Pancreas (tissue), 10 donors: ENCODE data around the gene TCF19. TPM values are rescaled to one million over a fixed set of nuclear protein-coding genes. Genes with fewer than 3 reads are reported as not detected.
"Not testable (repeated sequence)": the region's sequence is repeated elsewhere in the genome, so short reads cannot be mapped to it uniquely, and the experiment has no call there.

ENCODE experiments used
- ATAC-seq, 4 donors: fragments of 200-7000 bp; cut with Tn5 transposase; one replicate each; pipeline versions ENCODE4 v1.8.0 to v1.9.1; 2020; ENCODE audit warnings: mild to moderate bottlenecking in 4 of 4, moderate library complexity in 4 of 4
- DNase-seq, 6 donors: peaks; one replicate each; pipeline ENCODE4 v3.0.0-alpha.2; 2020
- FAIRE-seq: peaks from 2 replicates; lab custom pipeline; 2012; peaks lifted over from hg19 to GRCh38; lab: Jason Lieb, UNC
- H3K27ac ChIP-seq, 4 donors: fragments of 200-600 bp; sonication (generic); 1 replicate in 3 of 4; 2 replicates in 1 of 4; pipeline versions ENCODE4 v1.5.0 to v1.8.0; 2020
- H3K27me3 ChIP-seq, 4 donors: fragments of 200-600 bp; one replicate each; pipeline ENCODE4 v1.8.0; 2021
- H3K36me3 ChIP-seq, 3 donors: fragments of 200-600 bp; sonication (generic) in 1 of 3; one replicate each; pipeline versions ENCODE4 v1.5.0 to v1.8.0; 2020 to 2021
- H3K4me1 ChIP-seq, 3 donors: fragments of 200-600 bp; one replicate each; pipeline ENCODE4 v1.8.0; 2021
- H3K4me3 ChIP-seq, 4 donors: fragments of 200-600 bp; sonication (generic) in 2 of 4; one replicate each; pipeline versions ENCODE4 v1.5.0 to v1.8.0; 2020 to 2021
- H3K9me3 ChIP-seq, 4 donors: fragments of 200-600 bp; one replicate each; pipeline ENCODE4 v1.8.0; 2021
- CTCF ChIP-seq, 4 donors: fragments of 200-600 bp; sonication (generic) in 3 of 4; IDR thresholded peaks; one replicate each; pipeline versions ENCODE4 v1.5.0 to v1.8.0; 2021; ENCODE audit warnings: antibody characterized with exemption in 4 of 4
- WGBS, 2 donors: extraction: QIAGEN DNeasy Blood & Tissue Kit; methylation state at CpG; one replicate each; pipeline ENCODE4 v1.1.7; 2013; 5-methylcytosine and 5-hydroxymethylcytosine counted together
- intact Hi-C, 3 donors: fragments of 100-400 bp; cut with DNase I; formaldehyde crosslinking; loops; one replicate each; pipeline versions ENCODE4 v1.11.1 to v1.14.2; 2022
- polyA plus RNA-seq, 2 donors: library from polyadenylated mRNA; stranded (reverse); fragments of 200-250 nt; gene quantifications; one replicate each; pipeline ENCODE4 v1.2.3, GENCODE V29; 2013
- total RNA-seq, 6 donors: library from RNA; stranded (reverse); fragmentation: NEBNext Ultra II Directional in 4 of 6; extraction: Animal tissue kit (Norgen Biotek cat#: 25700) in 4 of 6; gene quantifications; one replicate each; pipeline versions ENCODE4 v1.2.1 to v1.2.4, GENCODE V29; 2021 to 2023
- donor health status: healthy with polysubstance abuse.
- donor health status: DM: no; HTN: no; CAD: no; lungs with moderate emphysema.
- donor health status: DM: no; HTN: no; CAD: no.
- donor health status: control.
- donor health status: control.
- donor health status: Bipolar disorder and iron deficiency.
- donor health status: DM: yes; HTN: yes; CAD: no.
- donor health status: DM: no; HTN: no; CAD: no.
- donor health status: DM: no; HTN: no; CAD: no.
- donor health status: DM: yes; HTN: yes; CAD: no.

Gene TCF19
- total and polyA plus RNA-seq, 8 donors = 0.83 to 3.4 (median 2.0) TPM

DNA sequence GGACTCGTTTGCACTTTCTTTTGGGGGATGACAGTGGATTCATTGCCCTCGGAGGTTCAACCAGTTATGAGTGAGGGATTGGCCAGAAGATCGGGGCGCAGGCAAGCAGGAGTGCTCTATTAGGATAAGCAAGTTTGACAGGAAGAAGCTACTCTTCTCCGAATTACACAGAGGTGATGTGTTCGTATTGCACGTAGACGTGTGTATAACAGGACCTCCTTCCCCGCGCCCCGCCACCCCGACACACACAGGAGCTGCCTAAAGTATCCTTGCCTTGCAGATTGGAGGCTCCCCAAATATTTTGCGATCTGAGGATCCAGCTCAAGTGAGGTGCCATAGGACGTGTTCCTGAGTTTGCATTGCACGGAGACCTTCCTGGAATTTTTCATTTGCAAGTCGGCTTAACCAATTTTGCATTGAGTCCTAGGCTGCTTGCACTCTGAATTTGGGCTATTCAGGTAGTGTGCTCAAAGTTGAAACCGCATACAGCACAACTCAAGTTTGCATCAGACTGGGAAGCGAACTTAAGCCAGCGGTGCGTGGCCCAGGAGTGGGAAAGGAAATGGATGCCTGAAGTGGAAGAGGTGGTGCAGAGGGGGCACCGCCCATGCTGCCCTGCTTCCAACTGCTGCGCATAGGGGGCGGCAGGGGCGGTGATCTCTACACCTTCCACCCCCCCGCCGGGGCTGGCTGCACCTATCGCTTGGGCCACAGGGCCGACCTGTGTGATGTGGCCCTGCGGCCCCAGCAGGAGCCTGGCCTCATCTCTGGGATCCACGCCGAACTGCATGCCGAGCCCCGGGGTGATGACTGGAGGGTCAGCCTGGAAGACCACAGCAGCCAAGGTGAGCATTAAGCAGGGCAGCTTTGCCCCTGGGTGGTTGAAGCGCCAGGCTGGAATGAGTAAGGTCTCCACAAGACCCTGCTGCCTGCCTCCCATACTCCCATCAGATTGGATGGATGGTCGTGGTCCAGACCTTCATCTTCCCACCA lies 770 bp downstream of the TCF19 start:
- H3K9me3 ChIP-seq = no peaks in the 10 kb centered on the region
- WGBS, 2 donors = 31 to 37% methylated on average over 35 of the region's 35 CpGs
- no peak for FAIRE-seq
- H3K27me3 ChIP-seq = no peaks in the 10 kb centered on the region
- no peak for TF ChIP-seq CTCF (IDR thresholded peaks at IDR 0.05)
- H3K4me3 ChIP-seq = peak overlapping the region; percentile 10 to 61 (median 48)
- intact Hi-C loops = no loop called here
- H3K4me1 ChIP-seq = peaks cover 0 to 9% (median 4%) of the 10 kb centered on the region in 3 donors
- no peak for ATAC-seq
- no peak overlapping the region for H3K27ac ChIP-seq
- no peaks in the 10 kb centered on the region for H3K36me3 ChIP-seq
- peak in 2 of 6 donors; percentile 55 to 73 for DNase-seq

- Histone ChIP-seq H3K27me3 (no peaks in the 10 kb centered on the region), H3K36me3 (peaks cover 0 to 6% (median 0%) of the 10 kb centered on the region in 3 donors), H3K4me3 (no peak overlapping the region), H3K4me1 (peaks cover 0 to 9% (median 4%) of the 10 kb centered on the region in 3 donors), H3K27ac (no peak overlapping the region), H3K9me3 (no peaks in the 10 kb centered on the region)
- WGBS, 2 donors = 91 to 94% methylated on average over 19 of the region's 19 CpGs
- no peak for ATAC-seq
- FAIRE-seq = no peak
- peak in 1 of 6 donors; percentile 64 for DNase-seq
- no peak for TF ChIP-seq CTCF (IDR thresholded peaks at IDR 0.05)
- intact Hi-C loops = no loop called here
These were observed 3.1 kb downstream of the TCF19 start for GRCh38 chr6:31161216-31162126.

DNA sequence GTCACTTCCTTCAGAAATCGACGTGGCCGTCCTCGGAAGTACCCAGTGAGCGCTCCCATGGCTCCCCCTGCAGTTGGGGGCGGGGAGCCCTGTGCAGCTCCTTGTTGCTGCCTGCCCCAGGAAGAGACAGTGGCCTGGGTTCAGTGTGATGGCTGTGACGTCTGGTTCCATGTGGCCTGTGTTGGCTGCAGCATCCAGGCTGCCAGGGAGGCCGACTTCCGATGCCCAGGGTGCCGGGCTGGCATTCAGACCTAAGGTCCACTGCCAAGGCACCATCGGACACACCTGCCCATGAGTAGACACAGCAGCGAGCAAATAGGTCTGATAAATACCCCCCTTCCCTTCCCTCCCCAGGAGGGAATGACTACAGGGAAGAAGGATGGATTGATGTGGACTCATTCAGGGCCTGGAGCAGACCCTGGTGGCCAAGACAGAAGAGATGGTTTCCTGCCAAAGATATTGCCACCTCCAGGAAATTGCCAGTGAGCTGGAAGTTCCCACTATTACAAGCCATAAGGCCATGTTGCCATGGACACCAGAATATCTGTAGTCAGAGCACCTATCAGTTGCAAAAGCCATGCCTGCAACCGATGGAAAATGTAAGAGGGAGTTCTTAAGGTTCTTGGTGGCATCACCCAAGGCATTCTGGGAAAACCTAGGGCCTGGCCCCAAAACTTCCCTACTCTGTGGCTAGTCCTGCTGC lies 4.2 kb downstream of the TCF19 start:
- no peak overlapping the region for H3K4me3 ChIP-seq
- intact Hi-C loops = no loop called here
- H3K36me3 ChIP-seq = peaks cover 0 to 6% (median 0%) of the 10 kb centered on the region in 3 donors
- ATAC-seq (no peak), DNase-seq (peak in 1 of 6 donors; percentile 51), FAIRE-seq (no peak)
- H3K27ac ChIP-seq = no peak overlapping the region
- no peak for TF ChIP-seq CTCF (IDR thresholded peaks at IDR 0.05)
- 89 to 92% methylated on average over 13 of the region's 13 CpGs for WGBS, 2 donors
- no peaks in the 10 kb centered on the region for H3K27me3 ChIP-seq
- peaks cover 0 to 5% (median 4%) of the 10 kb centered on the region in 3 donors for H3K4me1 ChIP-seq
- no peaks in the 10 kb centered on the region for H3K9me3 ChIP-seq

DNA sequence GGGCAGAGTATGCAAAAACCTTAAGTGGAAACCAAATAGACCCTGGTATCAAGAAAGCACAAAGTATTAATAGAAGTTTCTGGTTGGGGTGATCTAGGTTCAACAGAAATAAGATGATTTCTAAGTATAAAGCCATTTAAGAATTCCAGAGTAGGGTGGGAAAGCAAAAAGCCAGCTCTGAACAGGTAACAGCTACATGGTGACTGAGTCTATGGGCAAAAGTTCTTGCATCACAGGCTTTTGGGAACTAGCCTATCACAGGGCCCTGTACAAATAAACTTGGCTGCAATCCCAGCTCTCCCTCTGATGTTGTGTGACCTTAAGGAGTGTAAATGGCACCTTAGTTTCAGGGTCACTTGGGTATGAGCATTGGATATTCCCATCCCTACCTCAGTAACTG lies 5.5 kb downstream of the TCF19 start:
- FAIRE-seq (no peak), ATAC-seq (peak; percentile 65 to 95 (median 84)), DNase-seq (peak in 3 of 6 donors; percentile 53 to 73 (median 68))
- H3K4me3 ChIP-seq = no peak overlapping the region
- H3K9me3 ChIP-seq = no peaks in the 10 kb centered on the region
- peaks cover 0 to 6% (median 0%) of the 10 kb centered on the region in 3 donors for H3K36me3 ChIP-seq
- intact Hi-C loops = no loop called here
- H3K27ac ChIP-seq = peak overlapping the region in 1 of 4 donors; percentile 11
- H3K27me3 ChIP-seq = no peaks in the 10 kb centered on the region
- TF ChIP-seq CTCF (IDR thresholded peaks at IDR 0.05) = no peak
- H3K4me1 ChIP-seq = peaks cover 0 to 4% (median 3%) of the 10 kb centered on the region in 3 donors

DNA sequence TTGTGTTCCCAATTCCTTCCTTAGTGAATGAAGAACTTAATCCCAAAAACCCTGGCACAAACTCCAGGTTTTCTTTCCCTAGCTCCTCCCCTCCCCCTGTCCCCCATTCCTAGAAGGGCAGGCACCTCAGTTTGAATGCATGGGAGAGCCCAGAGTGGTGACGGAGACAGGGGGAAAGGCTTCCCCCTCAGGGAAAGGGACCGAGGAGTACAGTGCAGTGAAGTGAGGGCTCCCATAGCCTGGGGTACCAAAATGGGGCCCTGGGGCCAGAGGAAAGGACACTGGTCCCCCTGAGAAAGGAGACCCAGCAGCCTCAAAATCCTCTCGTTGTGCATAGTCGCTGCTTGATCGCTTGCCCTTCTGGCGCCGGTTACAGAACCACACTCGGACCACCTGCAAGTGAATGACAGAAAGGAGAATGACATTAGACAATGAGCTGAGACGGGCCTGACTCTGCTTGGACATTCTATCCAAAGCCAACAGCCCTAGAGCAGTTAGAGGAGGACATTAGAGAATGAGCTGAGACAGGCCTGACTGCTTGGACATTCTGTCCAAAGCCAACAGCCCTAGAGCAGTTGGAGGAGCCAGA lies 6.2 kb downstream of the TCF19 start:
- H3K36me3 ChIP-seq, H3K4me1 ChIP-seq, H3K27ac ChIP-seq, intact Hi-C loops, ATAC-seq, H3K9me3 ChIP-seq, FAIRE-seq, H3K4me3 ChIP-seq, H3K27me3 ChIP-seq: not testable (repeated sequence)
- peak in 1 of 6 donors; percentile 1 for DNase-seq
- 96% methylated on average over 7 of the region's 9 CpGs for WGBS, 2 donors

DNA sequence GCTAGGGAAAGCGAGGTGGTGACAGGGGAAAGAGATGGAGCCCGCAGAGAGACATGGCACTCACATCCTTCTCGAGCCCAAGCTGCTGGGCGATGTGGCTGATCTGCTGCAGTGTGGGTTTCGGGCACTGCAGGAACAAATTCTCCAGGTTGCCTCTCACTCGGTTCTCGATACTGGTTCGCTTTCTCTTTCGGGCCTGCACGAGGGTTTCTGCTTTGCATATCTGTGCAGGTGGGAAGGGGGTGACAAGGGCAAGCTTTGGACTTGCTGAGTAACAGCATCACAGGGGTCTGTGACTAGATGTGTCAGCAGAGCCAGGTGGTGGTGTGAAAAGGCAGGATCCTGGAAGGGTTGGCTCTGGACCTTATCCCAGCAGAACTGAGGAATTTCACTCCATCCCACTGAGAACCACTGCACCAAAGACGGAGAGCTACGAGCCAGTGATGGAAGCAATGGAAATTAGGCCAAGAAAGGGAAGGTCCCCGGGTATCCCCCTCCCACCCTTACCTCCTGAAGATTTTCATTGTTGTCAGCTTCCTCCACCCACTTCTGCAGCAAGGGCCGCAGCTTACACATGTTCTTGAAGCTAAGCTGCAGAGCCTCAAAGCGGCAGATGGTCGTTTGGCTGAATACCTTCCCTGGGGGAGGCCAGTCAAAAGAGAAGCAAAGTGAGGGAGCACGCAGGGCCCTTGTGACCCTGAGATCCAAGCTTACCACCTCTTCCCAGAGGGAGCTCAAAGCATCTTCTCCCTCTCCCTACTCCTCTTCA lies 6.9 kb downstream of the TCF19 start:
- FAIRE-seq, H3K9me3 ChIP-seq, H3K27me3 ChIP-seq, H3K27ac ChIP-seq, ATAC-seq, H3K4me3 ChIP-seq, intact Hi-C loops, H3K4me1 ChIP-seq, H3K36me3 ChIP-seq: not testable (repeated sequence)
- peak in 1 of 6 donors; percentile 14 for DNase-seq
- 85 to 90% methylated on average over 17 of the region's 17 CpGs for WGBS, 2 donors
